ENCODE measurements around the gene HELQ.

- TF ChIP-seq CTCF (IDR thresholded peaks at IDR 0.05) = no peak
- TF ChIP-seq POLR2A (IDR thresholded peaks at IDR 0.05) = no peak
Observed at GRCh38 chr4:83408908-83409307, 46.7 kb downstream of the HELQ start.
